Body of pancreas (tissue), 4 donors: ENCODE results near the gene RAB11FIP4. TPM values are rescaled to one million over a fixed set of nuclear protein-coding genes. Genes with fewer than 3 reads are reported as not detected.

ENCODE experiments used
- ATAC-seq: fragments of 150-250 bp; one replicate; pipeline ENCODE4 v1.9.1; 2016
- DNase-seq, 4 donors: peaks; one replicate each; pipeline ENCODE4 v3.0.0-alpha.2; 2019
- H3K27ac ChIP-seq, 4 donors: fragments of 200-600 bp; sonication (generic); 1 replicate in 3 of 4; 2 replicates in 1 of 4; pipeline versions ENCODE4 v1.5.1 to v1.6.1; 2016 to 2019; ENCODE audit warnings: mild to moderate bottlenecking in 1 of 4, mixed read lengths in 1 of 4, moderate library complexity in 1 of 4
- H3K27me3 ChIP-seq, 2 donors: fragments of 200-600 bp; sonication (generic); one replicate each; pipeline ENCODE4 v1.6.0; 2016; ENCODE audit warnings: mild to moderate bottlenecking in 1 of 2
- H3K36me3 ChIP-seq, 2 donors: fragments of 200-600 bp; sonication (generic); replicated peaks in 1 of 2; 2 replicates each; pipeline ENCODE4 v1.5.1; 2016; ENCODE audit warnings: low read depth in 2 of 2; ENCODE audit not compliant: insufficient read depth in 1 of 2
- H3K4me1 ChIP-seq: fragments of 200-600 bp; sonication (generic); one replicate; pipeline ENCODE4 v1.6.0; 2016
- H3K4me3 ChIP-seq, 2 donors: fragments of 200-600 bp; sonication (generic); 1 replicate in 1 of 2; 2 replicates in 1 of 2; pipeline ENCODE4 v1.5.1; 2016 to 2019
- H3K9me3 ChIP-seq, 3 donors: fragments of 200-600 bp; sonication (generic); 1 replicate in 2 of 3; 2 replicates in 1 of 3; pipeline ENCODE4 v1.5.1; 2016
- POLR2A ChIP-seq, 3 donors: fragments of 450-650 bp; IDR thresholded peaks; one replicate each; pipeline ENCODE4 v1.6.1; 2016; ENCODE audit warnings: antibody characterized with exemption in 3 of 3, mild to moderate bottlenecking in 2 of 3
- WGBS, 2 donors: methylation state at CpG; one replicate each; pipeline ENCODE4 v1.1.5; 2017; 5-methylcytosine and 5-hydroxymethylcytosine counted together
- intact Hi-C: fragments of 100-400 bp; cut with DNase I; formaldehyde crosslinking; loops from one replicate; pipeline ENCODE4 v1.15.1; 2023
- total RNA-seq, 2 donors: library from RNA; depleted of rRNA; stranded (reverse); fragments of >200 nt; gene quantifications; one replicate each; pipeline ENCODE4 v1.1.0, GENCODE V29; 2016
- TF ChIP-seq, protein P1 (sequence below), 7 experiments: fragments of 450-650 bp in 4 of 7; fragments of 200-600 bp in 3 of 7; sonication (generic) in 3 of 7; IDR thresholded peaks; one replicate each; pipeline ENCODE4 v1.5.1; 2016 to 2019; ENCODE audit warnings: antibody characterized with exemption in 7 of 7

RAB11FIP4 gene
- total RNA-seq, 2 donors from 2014 or later: 37.2 to 38.7 TPM

DNA sequence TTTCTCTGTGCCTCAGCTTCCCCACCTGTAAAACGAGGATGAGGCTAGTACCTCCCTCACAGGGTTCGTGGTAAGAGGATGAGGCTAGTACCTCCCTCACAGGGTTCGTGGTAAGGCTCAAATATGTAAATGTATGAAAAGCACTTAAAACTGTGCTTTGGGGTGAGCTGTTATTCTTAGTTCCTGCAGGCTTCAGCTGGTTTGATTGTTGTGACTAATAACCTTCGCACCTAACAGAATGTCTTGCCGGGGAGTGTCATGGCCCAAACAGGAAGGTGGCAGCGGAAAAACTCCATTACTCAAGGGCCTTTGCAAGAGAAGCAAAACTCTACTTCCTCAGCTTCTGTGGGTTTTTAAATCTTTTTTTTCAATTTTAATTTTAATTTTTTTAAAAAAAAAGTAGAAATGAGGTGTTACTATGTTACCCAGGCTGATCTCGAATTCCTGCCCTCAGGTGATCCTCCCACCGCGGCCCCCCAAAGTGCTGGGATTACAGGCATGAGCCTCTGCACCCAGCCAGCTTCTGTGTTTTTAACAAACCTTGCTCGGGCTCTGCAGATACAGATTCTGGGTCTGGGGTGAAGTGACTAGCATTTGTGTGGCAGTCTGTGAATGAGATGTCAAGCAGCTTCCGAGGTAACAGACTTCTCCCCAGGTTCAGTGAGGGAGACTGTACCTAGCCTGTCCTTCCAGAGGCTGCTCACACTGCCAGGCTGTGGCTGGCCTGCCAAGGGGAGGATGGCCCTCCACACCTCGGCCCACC is 103.0 kb downstream of the RAB11FIP4 start:
- H3K4me1 ChIP-seq: peaks cover 100% of the 10 kb centered on the region
- TF ChIP-seq POLR2A (IDR thresholded peaks at IDR 0.05): no peak
- TF ChIP-seq, protein P1, sequence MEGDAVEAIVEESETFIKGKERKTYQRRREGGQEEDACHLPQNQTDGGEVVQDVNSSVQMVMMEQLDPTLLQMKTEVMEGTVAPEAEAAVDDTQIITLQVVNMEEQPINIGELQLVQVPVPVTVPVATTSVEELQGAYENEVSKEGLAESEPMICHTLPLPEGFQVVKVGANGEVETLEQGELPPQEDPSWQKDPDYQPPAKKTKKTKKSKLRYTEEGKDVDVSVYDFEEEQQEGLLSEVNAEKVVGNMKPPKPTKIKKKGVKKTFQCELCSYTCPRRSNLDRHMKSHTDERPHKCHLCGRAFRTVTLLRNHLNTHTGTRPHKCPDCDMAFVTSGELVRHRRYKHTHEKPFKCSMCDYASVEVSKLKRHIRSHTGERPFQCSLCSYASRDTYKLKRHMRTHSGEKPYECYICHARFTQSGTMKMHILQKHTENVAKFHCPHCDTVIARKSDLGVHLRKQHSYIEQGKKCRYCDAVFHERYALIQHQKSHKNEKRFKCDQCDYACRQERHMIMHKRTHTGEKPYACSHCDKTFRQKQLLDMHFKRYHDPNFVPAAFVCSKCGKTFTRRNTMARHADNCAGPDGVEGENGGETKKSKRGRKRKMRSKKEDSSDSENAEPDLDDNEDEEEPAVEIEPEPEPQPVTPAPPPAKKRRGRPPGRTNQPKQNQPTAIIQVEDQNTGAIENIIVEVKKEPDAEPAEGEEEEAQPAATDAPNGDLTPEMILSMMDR (IDR thresholded peaks at IDR 0.05): no peak
- DNase-seq (peak in 2 of 4 donors; percentile 21 to 58), ATAC-seq (no peak)
- H3K4me3 ChIP-seq: no peak overlapping the region
- peak overlapping the region; percentile 50 to 99 (median 94) for H3K27ac ChIP-seq
- H3K9me3 ChIP-seq: no peaks in the 10 kb centered on the region
- no peaks in the 10 kb centered on the region for H3K36me3 ChIP-seq
- H3K27me3 ChIP-seq: no peaks in the 10 kb centered on the region
- intact Hi-C loops: no loop called here
- 44 to 55% methylated on average over 12 of the region's 12 CpGs for WGBS, 2 donors

DNA sequence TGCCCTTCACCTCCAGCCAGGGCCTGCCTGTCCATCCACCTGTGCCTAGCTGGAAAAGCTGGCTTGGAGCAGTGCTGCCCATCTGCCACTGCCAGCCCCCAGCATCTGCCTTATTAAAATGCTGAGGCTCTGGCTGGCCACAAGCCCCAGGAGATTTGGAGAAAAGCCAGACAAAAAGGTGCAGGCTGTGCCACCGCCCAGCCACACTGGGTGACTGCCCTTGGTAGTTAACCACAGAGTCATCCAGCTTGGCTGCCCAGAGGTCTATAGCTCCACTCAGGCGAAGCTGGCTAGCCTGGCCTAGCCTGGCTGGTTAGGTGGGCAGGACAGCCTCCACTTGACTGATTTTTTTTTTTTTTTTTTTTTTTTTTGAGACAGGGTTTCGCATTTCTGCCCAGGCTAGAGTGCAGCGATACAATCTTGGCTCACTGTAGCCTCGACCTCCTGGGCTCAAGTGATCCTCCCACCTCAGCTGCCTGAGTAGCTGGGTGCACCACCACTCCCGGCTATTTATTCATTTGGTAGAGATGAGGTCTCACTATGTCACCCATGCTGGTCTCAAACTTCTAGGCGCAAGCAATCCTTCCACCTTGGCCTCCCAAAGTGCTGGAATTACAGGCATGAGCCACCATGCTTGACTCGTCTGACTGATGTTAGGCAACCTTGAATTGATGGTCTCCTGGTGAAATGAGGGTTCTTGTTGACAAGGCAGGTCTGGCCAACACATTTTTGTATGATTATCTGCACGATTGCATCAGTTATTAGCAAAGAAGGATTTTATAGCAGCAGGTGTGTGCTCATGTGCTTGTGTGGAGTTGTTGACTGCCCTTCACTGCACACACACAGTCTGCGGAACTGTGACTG is 103.8 kb downstream of the RAB11FIP4 start:
- intact Hi-C loops: no loop called here
- ATAC-seq: peak; percentile 67
- H3K4me1 ChIP-seq: peaks cover 100% of the 10 kb centered on the region

DNA sequence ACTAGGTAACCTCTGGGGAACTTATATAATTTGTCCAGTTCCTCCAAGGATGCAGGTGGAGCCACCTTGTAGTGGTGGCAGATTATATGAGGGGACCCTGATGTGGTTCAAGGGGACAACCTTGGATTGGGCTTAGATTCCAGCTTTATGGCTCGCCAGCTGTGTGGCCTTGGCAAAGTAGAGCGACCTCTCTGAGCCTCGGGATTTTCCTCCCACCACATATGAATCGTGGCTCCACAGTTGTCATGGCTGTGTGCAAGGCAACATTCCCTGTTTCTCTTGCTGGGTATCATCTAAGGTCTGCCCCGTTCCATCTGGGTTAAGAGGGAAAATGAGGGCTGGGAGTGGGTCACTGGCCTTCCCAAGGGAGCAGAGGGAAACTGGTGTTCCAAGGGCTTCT is 104.6 kb downstream of the RAB11FIP4 start:
- 64 to 81% methylated on average over 5 of the region's 5 CpGs for WGBS, 2 donors
- H3K4me1 ChIP-seq: peaks cover 100% of the 10 kb centered on the region
- ATAC-seq (no peak), DNase-seq (no peak)
- H3K36me3 ChIP-seq: no peaks in the 10 kb centered on the region
- no peaks in the 10 kb centered on the region for H3K9me3 ChIP-seq
- H3K27me3 ChIP-seq: no peaks in the 10 kb centered on the region
- TF ChIP-seq, protein P1 (IDR thresholded peaks at IDR 0.05): no peak
- no peak for TF ChIP-seq POLR2A (IDR thresholded peaks at IDR 0.05)
- H3K4me3 ChIP-seq: no peak overlapping the region
- intact Hi-C loops: no loop called here
- peak overlapping the region in 1 of 4 donors; percentile 98 for H3K27ac ChIP-seq

More for the DNA sequence above, 103.8 kb downstream of the RAB11FIP4 start:
- peak; percentile 70 to 87 (median 78) for DNase-seq
- Histone ChIP-seq H3K27me3 (no peaks in the 10 kb centered on the region), H3K4me3 (no peak overlapping the region), H3K27ac (peak overlapping the region; percentile 50 to 99 (median 94)), H3K36me3 (no peaks in the 10 kb centered on the region), H3K9me3 (no peaks in the 10 kb centered on the region)
- WGBS, 2 donors: 46 to 54% methylated on average over 8 to 10 of the region's 10 CpGs
- TF ChIP-seq, protein P1 (IDR thresholded peaks at IDR 0.05): no peak
- TF ChIP-seq POLR2A (IDR thresholded peaks at IDR 0.05): no peak

DNA sequence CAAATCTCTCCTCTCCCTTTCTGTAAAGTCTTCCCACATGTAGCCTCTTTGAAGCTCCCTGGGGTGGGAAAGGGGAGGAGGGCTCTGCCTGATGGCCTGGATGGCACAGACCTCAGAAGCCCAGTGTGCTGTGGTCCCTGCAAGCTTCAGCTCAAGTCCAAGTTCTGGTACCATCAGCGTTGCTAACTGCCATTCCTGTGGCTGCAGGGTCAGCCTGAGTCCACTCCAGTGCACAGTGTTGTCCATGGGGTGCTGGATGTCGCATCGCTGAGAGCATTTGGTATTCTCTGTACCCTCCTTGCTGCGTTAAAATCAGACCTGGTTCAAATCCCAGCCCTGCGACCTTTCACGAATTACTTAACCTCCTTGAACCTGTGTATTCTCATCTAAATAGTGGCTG is 105.1 kb downstream of the RAB11FIP4 start:
- Histone ChIP-seq H3K4me3 (no peak overlapping the region), H3K36me3 (no peaks in the 10 kb centered on the region), H3K4me1 (peaks cover 94% of the 10 kb centered on the region), H3K9me3 (no peaks in the 10 kb centered on the region), H3K27me3 (no peaks in the 10 kb centered on the region), H3K27ac (no peak overlapping the region)
- ATAC-seq (no peak), DNase-seq (no peak)
- intact Hi-C loops: no loop called here
- no peak for TF ChIP-seq POLR2A (IDR thresholded peaks at IDR 0.05)
- WGBS, 2 donors: 88 to 90% methylated on average over 6 of the region's 6 CpGs

DNA sequence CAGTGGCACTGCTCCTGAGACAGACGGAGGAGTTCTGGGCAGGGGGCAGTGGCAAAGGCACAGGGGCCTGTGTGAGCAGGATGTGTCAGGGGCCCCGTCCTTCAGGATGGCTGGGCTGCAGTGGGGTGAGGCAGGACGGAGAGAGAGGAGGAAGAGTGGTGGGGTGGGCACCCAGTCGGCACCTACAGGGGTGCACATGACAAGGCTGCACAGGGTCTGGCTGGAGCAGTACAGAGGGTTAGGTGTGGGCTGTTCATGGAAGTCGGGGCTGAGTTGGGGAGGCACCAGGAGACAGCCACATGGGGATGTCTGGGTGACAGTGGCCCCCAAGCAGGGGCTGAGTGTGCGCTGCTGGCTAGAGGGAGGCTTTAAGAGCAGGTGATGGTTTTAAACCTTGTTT is 106.0 kb downstream of the RAB11FIP4 start:
- no peak for TF ChIP-seq POLR2A (IDR thresholded peaks at IDR 0.05)
- TF ChIP-seq, protein P1 (IDR thresholded peaks at IDR 0.05): no peak
- Histone ChIP-seq H3K36me3 (no peaks in the 10 kb centered on the region), H3K4me1 (peaks cover 86% of the 10 kb centered on the region), H3K27ac (no peak overlapping the region), H3K27me3 (no peaks in the 10 kb centered on the region), H3K9me3 (no peaks in the 10 kb centered on the region), H3K4me3 (no peak overlapping the region)
- DNase-seq: no peak
- intact Hi-C loops: no loop called here
- ATAC-seq: no peak
- WGBS, 2 donors: 78 to 86% methylated on average over 6 of the region's 6 CpGs
